ENCODE measurements around the gene HOXB1.

HOXB1 gene

GRCh38 chr17:48542114-48542656, 11.4 kb upstream of the HOXB1 start:
- H3K36me3 ChIP-seq (ENCODE audit: control insufficient read depth, insufficient read depth, low read length), result no peaks in the 10 kb centered on the region
- no peak overlapping the region for H3K9ac ChIP-seq
- H3K4me1 ChIP-seq, result no peaks in the 10 kb centered on the region
- no peaks in the 10 kb centered on the region for H3K79me2 ChIP-seq
- H3K4me3 ChIP-seq (ENCODE audit: low read depth, low read length), result peak overlapping the region; percentile 97
- peak overlapping the region; percentile 65 for H3K4me2 ChIP-seq (ENCODE audit: low read length)
- H3K27ac ChIP-seq, result peak overlapping the region; percentile 58
- no peak for TF ChIP-seq CTCF (IDR thresholded peaks at IDR 0.05)
- no peak overlapping the region for H2AFZ ChIP-seq
- H3K27me3 ChIP-seq (ENCODE audit: control insufficient read depth, insufficient read depth, low read length), result no peaks in the 10 kb centered on the region
- no peaks in the 10 kb centered on the region for H3K9me3 ChIP-seq (ENCODE audit: control insufficient read depth, low read length)

GRCh38 chr17:48541577-48542113, 10.8 kb upstream of the HOXB1 start:
- Histone ChIP-seq H3K4me1 (no peaks in the 10 kb centered on the region), H3K79me2 (no peaks in the 10 kb centered on the region), H3K9ac (no peak overlapping the region), H3K4me3 (ENCODE audit: low read depth, low read length) (peak overlapping the region; percentile 97), H2AFZ (peak overlapping the region; percentile 16), H3K27ac (peak overlapping the region; percentile 58), H3K9me3 (ENCODE audit: control insufficient read depth, low read length) (no peaks in the 10 kb centered on the region), H3K4me2 (ENCODE audit: low read length) (peak overlapping the region; percentile 65), H3K36me3 (ENCODE audit: control insufficient read depth, insufficient read depth, low read length) (no peaks in the 10 kb centered on the region), H3K27me3 (ENCODE audit: control insufficient read depth, insufficient read depth, low read length) (no peaks in the 10 kb centered on the region)
- no peak for TF ChIP-seq CTCF (IDR thresholded peaks at IDR 0.05)

- H3K4me2 ChIP-seq (ENCODE audit: low read length), result peak overlapping the region; percentile 65
- no peaks in the 10 kb centered on the region for H3K9me3 ChIP-seq (ENCODE audit: control insufficient read depth, low read length)
- no peaks in the 10 kb centered on the region for H3K79me2 ChIP-seq
- H3K36me3 ChIP-seq (ENCODE audit: control insufficient read depth, insufficient read depth, low read length), result no peaks in the 10 kb centered on the region
- peak overlapping the region; percentile 16 for H2AFZ ChIP-seq
- peak overlapping the region; percentile 58 for H3K27ac ChIP-seq
- no peaks in the 10 kb centered on the region for H3K27me3 ChIP-seq (ENCODE audit: control insufficient read depth, insufficient read depth, low read length)
- no peaks in the 10 kb centered on the region for H3K4me1 ChIP-seq
- TF ChIP-seq CTCF (IDR thresholded peaks at IDR 0.05), result no peak
- peak overlapping the region; percentile 97 for H3K4me3 ChIP-seq (ENCODE audit: low read depth, low read length)
- H3K9ac ChIP-seq, result no peak overlapping the region
Observed at GRCh38 chr17:48541036-48541576, 10.3 kb upstream of the HOXB1 start.

- no peaks in the 10 kb centered on the region for H3K79me2 ChIP-seq
- no peak overlapping the region for H3K4me2 ChIP-seq (ENCODE audit: low read length)
- H3K9me3 ChIP-seq (ENCODE audit: control insufficient read depth, low read length), result no peaks in the 10 kb centered on the region
- TF ChIP-seq CTCF (IDR thresholded peaks at IDR 0.05), result no peak
- no peak overlapping the region for H2AFZ ChIP-seq
- H3K4me1 ChIP-seq, result no peaks in the 10 kb centered on the region
- H3K4me3 ChIP-seq (ENCODE audit: low read depth, low read length), result no peak overlapping the region
- H3K27me3 ChIP-seq (ENCODE audit: control insufficient read depth, insufficient read depth, low read length), result no peaks in the 10 kb centered on the region
- H3K9ac ChIP-seq, result no peak overlapping the region
- no peaks in the 10 kb centered on the region for H3K36me3 ChIP-seq (ENCODE audit: control insufficient read depth, insufficient read depth, low read length)
- no peak overlapping the region for H3K27ac ChIP-seq
Observed at GRCh38 chr17:48540213-48540612, 9.4 kb upstream of the HOXB1 start.

GRCh38 chr17:48539177-48539576, 8.4 kb upstream of the HOXB1 start:
- no peak overlapping the region for H3K9ac ChIP-seq
- H3K9me3 ChIP-seq (ENCODE audit: control insufficient read depth, low read length), result no peaks in the 10 kb centered on the region
- no peaks in the 10 kb centered on the region for H3K27me3 ChIP-seq (ENCODE audit: control insufficient read depth, insufficient read depth, low read length)
- H3K4me2 ChIP-seq (ENCODE audit: low read length), result no peak overlapping the region
- H3K27ac ChIP-seq, result no peak overlapping the region
- no peak overlapping the region for H3K4me3 ChIP-seq (ENCODE audit: low read depth, low read length)
- H2AFZ ChIP-seq, result no peak overlapping the region
- H3K36me3 ChIP-seq (ENCODE audit: control insufficient read depth, insufficient read depth, low read length), result no peaks in the 10 kb centered on the region
- no peaks in the 10 kb centered on the region for H3K79me2 ChIP-seq
- H3K4me1 ChIP-seq, result no peaks in the 10 kb centered on the region
- TF ChIP-seq CTCF (IDR thresholded peaks at IDR 0.05), result no peak

Measured in parathyroid adenoma (tissue), 2 donors.